Pancreas (tissue), 10 donors: ENCODE data around the gene PODXL2. TPM values are rescaled to one million over a fixed set of nuclear protein-coding genes. Genes with fewer than 3 reads are reported as not detected.

Experiments used
- ATAC-seq, 4 donors: fragments of 200-7000 bp; cut with Tn5 transposase; one replicate each; pipeline versions ENCODE4 v1.8.0 to v1.9.1; 2020; ENCODE audit warnings: mild to moderate bottlenecking in 4 of 4, moderate library complexity in 4 of 4
- DNase-seq, 6 donors: peaks; one replicate each; pipeline ENCODE4 v3.0.0-alpha.2; 2020
- FAIRE-seq: peaks from 2 replicates; lab custom pipeline; 2012; peaks lifted over from hg19 to GRCh38; lab: Jason Lieb, UNC
- H3K27ac ChIP-seq, 4 donors: fragments of 200-600 bp; sonication (generic); 1 replicate in 3 of 4; 2 replicates in 1 of 4; pipeline versions ENCODE4 v1.5.0 to v1.8.0; 2020
- H3K27me3 ChIP-seq, 4 donors: fragments of 200-600 bp; one replicate each; pipeline ENCODE4 v1.8.0; 2021
- H3K36me3 ChIP-seq, 3 donors: fragments of 200-600 bp; sonication (generic) in 1 of 3; one replicate each; pipeline versions ENCODE4 v1.5.0 to v1.8.0; 2020 to 2021
- H3K4me1 ChIP-seq, 3 donors: fragments of 200-600 bp; one replicate each; pipeline ENCODE4 v1.8.0; 2021
- H3K4me3 ChIP-seq, 4 donors: fragments of 200-600 bp; sonication (generic) in 2 of 4; one replicate each; pipeline versions ENCODE4 v1.5.0 to v1.8.0; 2020 to 2021
- H3K9me3 ChIP-seq, 4 donors: fragments of 200-600 bp; one replicate each; pipeline ENCODE4 v1.8.0; 2021
- WGBS, 2 donors: extraction: QIAGEN DNeasy Blood & Tissue Kit; methylation state at CpG; one replicate each; pipeline ENCODE4 v1.1.7; 2013; 5-methylcytosine and 5-hydroxymethylcytosine counted together
- intact Hi-C, 3 donors: fragments of 100-400 bp; cut with DNase I; formaldehyde crosslinking; loops; one replicate each; pipeline versions ENCODE4 v1.11.1 to v1.14.2; 2022
- polyA plus RNA-seq, 2 donors: library from polyadenylated mRNA; stranded (reverse); fragments of 200-250 nt; gene quantifications; one replicate each; pipeline ENCODE4 v1.2.3, GENCODE V29; 2013
- total RNA-seq, 6 donors: library from RNA; stranded (reverse); fragmentation: NEBNext Ultra II Directional in 4 of 6; extraction: Animal tissue kit (Norgen Biotek cat#: 25700) in 4 of 6; gene quantifications; one replicate each; pipeline versions ENCODE4 v1.2.1 to v1.2.4, GENCODE V29; 2021 to 2023
- TF ChIP-seq, protein P1 (sequence below), 4 donors: fragments of 200-600 bp; sonication (generic) in 3 of 4; IDR thresholded peaks; one replicate each; pipeline versions ENCODE4 v1.5.0 to v1.8.0; 2021; ENCODE audit warnings: antibody characterized with exemption in 4 of 4
- donor health status: healthy with polysubstance abuse.
- donor health status: DM: no; HTN: no; CAD: no; lungs with moderate emphysema.
- donor health status: DM: no; HTN: no; CAD: no.
- donor health status: control.
- donor health status: control.
- donor health status: Bipolar disorder and iron deficiency.
- donor health status: DM: yes; HTN: yes; CAD: no.
- donor health status: DM: no; HTN: no; CAD: no.
- donor health status: DM: no; HTN: no; CAD: no.
- donor health status: DM: yes; HTN: yes; CAD: no.

PODXL2 gene
- total and polyA plus RNA-seq, 8 donors = 2.5 to 18.1 (median 5.7) TPM

DNA sequence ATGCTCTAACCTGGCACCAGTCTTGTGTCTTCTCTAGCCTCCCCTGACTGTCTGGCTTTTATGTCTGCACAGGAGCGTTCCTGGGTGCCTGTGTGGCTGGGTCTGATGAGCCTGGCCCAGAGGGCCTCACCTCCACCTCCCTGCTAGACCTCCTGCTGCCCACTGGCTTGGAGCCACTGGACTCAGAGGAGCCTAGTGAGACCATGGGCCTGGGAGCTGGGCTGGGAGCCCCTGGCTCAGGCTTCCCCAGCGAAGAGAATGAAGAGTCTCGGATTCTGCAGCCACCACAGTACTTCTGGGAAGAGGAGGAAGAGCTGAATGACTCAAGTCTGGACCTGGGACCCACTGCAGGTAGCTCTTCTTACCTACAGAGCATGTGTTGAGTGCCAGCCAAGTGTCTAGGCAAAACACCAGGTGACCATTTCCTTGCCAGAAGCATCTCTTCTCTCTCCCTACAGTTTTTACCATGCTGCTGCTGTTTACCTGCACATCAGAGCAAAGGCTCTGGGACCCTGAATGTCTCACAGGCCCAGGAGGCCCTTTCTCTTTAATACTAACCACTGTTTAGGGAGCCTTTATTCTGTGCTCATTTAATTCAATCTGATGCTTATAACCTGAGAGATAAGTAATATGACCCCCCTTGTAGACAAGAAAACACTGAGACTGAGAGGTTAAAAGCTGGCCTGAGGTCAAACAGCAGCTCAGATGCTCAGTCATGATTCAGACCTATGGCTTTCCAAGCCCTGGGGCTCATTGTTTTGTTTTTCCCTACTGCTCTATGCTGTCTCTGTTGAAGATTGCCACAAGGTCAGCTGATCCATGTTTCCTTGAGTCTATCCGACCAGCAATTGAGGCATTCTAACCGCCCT, 10.4 kb downstream of the PODXL2 start:
- WGBS, 2 donors = 79 to 81% methylated on average over 5 of the region's 5 CpGs
- TF ChIP-seq, protein P1, sequence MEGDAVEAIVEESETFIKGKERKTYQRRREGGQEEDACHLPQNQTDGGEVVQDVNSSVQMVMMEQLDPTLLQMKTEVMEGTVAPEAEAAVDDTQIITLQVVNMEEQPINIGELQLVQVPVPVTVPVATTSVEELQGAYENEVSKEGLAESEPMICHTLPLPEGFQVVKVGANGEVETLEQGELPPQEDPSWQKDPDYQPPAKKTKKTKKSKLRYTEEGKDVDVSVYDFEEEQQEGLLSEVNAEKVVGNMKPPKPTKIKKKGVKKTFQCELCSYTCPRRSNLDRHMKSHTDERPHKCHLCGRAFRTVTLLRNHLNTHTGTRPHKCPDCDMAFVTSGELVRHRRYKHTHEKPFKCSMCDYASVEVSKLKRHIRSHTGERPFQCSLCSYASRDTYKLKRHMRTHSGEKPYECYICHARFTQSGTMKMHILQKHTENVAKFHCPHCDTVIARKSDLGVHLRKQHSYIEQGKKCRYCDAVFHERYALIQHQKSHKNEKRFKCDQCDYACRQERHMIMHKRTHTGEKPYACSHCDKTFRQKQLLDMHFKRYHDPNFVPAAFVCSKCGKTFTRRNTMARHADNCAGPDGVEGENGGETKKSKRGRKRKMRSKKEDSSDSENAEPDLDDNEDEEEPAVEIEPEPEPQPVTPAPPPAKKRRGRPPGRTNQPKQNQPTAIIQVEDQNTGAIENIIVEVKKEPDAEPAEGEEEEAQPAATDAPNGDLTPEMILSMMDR (IDR thresholded peaks at IDR 0.05) = no peak
- H3K4me1 ChIP-seq = no peaks in the 10 kb centered on the region
- no peak for ATAC-seq
- no peaks in the 10 kb centered on the region for H3K36me3 ChIP-seq
- H3K27ac ChIP-seq = no peak overlapping the region
- H3K27me3 ChIP-seq = no peaks in the 10 kb centered on the region
- H3K4me3 ChIP-seq = no peak overlapping the region
- no peaks in the 10 kb centered on the region for H3K9me3 ChIP-seq
- intact Hi-C loops = no loop called here
- no peak for FAIRE-seq
- no peak for DNase-seq

DNA sequence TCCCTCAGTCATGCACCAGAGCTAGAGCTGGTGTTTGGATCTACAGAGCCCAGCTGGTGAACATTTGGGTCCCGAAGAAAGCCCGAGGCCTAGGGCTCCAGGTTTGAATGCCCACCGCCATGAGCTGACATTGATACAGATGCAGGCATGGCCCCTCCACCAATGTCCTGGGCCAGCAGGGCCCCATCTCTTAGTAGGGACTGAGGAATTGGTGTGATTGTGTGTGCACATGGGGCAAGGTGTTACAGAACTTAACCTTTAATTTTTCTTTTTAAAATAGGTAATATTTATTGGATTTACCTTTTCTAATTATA, 11.0 kb downstream of the PODXL2 start:
- intact Hi-C loops = no loop called here
- Histone ChIP-seq H3K36me3 (no peaks in the 10 kb centered on the region), H3K4me3 (no peak overlapping the region), H3K27me3 (no peaks in the 10 kb centered on the region), H3K27ac (no peak overlapping the region), H3K9me3 (no peaks in the 10 kb centered on the region), H3K4me1 (no peaks in the 10 kb centered on the region)
- TF ChIP-seq, protein P1 (IDR thresholded peaks at IDR 0.05) = no peak
- no peak for ATAC-seq
- WGBS, 2 donors = 93 to 98% methylated on average over 3 of the region's 3 CpGs
- FAIRE-seq = no peak
- no peak for DNase-seq

DNA sequence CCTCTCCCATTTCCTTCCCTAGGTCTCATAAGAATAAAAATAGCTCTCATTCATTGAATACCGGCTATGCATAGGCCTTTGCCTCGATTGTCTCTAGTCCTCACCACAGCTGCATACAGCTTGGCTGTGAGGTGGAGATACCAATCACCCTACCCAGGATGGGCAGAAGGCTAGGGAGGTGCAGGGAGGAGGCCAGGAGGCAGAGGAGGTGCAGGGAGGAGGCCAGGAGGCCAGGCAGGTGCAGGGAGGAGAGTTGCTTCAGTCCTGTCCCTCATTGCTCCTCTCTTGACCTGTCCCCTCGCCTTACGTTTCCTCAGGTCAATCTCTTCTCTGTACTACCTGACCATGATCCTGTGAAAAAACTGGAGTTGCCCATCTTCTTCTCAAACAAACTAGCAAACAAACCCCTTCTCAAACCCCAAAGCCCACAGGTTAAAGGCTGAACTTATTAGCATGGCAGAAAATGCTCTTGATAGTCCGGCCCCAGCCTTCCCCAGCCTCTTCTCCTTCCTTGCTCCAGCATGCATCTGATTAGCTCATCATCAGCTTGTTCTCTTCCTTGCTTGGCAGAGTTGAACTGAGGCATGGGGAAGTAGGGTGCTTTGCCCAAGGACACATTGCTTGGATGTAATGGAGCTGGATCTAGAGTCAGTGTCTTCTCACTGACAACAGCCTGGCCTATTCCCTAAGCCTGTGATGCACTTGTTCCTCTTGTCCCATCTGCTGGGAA, 15.8 kb downstream of the PODXL2 start:
- Histone ChIP-seq H3K9me3 (no peaks in the 10 kb centered on the region), H3K27ac (no peak overlapping the region), H3K27me3 (no peaks in the 10 kb centered on the region), H3K4me1 (no peaks in the 10 kb centered on the region), H3K4me3 (no peak overlapping the region), H3K36me3 (no peaks in the 10 kb centered on the region)
- 87 to 89% methylated on average over 5 of the region's 5 CpGs for WGBS, 2 donors
- DNase-seq = no peak
- FAIRE-seq = no peak
- ATAC-seq = no peak
- TF ChIP-seq, protein P1 (IDR thresholded peaks at IDR 0.05) = no peak
- intact Hi-C loops = no loop called here

DNA sequence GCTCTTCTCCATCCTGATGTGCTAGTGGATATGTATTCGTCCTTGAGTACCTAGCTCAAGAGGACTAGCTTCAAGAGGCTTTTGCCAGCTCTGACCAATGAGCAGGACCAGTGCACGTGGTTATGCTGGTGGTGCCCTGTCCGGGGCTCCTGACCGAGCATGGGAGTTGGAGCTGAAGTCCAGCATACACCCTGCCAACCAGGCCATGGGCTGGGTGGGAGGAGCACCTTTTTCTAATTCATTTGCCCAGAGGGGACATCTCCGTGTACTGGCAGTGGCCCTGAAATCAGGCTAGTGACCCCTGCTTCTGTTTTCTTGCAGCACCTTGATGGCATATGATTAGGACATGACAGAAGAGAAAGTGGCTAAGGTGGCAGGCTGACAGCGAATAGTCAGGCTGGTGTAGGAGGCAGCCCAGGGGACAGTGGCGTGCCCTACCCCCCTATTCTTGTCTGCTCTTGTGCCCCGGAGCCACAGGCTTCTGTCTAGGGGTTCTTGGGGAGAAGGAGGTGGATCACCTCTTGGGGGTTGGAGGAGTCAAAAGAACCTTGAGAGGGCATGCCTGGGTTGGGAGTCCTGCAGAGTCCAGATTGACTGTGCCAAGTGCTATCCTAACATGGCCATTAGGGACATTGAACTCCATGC, 16.5 kb downstream of the PODXL2 start:
- Histone ChIP-seq H3K9me3 (no peaks in the 10 kb centered on the region), H3K4me1 (no peaks in the 10 kb centered on the region), H3K36me3 (no peaks in the 10 kb centered on the region), H3K4me3 (no peak overlapping the region), H3K27ac (no peak overlapping the region), H3K27me3 (no peaks in the 10 kb centered on the region)
- ATAC-seq (no peak), DNase-seq (no peak), FAIRE-seq (no peak)
- TF ChIP-seq, protein P1 (IDR thresholded peaks at IDR 0.05) = no peak
- intact Hi-C loops = no loop called here
- 89 to 96% methylated on average over 8 of the region's 8 CpGs for WGBS, 2 donors
